ENCODE results near the gene PRDM16.
"Not testable (repeated sequence)": the region's sequence is repeated elsewhere in the genome, so short reads cannot be mapped to it uniquely, and the experiment has no call there.

The PRDM16 gene

GRCh38 chr1:3234956-3235355 lies 166.0 kb downstream of the PRDM16 start:
- DNase-seq = no peak

- no peak for DNase-seq
Measured at GRCh38 chr1:3235496-3235895, 166.5 kb downstream of the PRDM16 start.

- DNase-seq = no peak
Measured at GRCh38 chr1:3236361-3236760, 167.4 kb downstream of the PRDM16 start.

GRCh38 chr1:3236955-3237354 lies 168.0 kb downstream of the PRDM16 start:
- DNase-seq = no peak

GRCh38 chr1:3237570-3237969 lies 168.6 kb downstream of the PRDM16 start:
- DNase-seq = no peak

GRCh38 chr1:3237994-3238702 lies 169.1 kb downstream of the PRDM16 start:
- no peak for DNase-seq

GRCh38 chr1:3238703-3239278 lies 169.8 kb downstream of the PRDM16 start:
- no peak for DNase-seq

GRCh38 chr1:3239991-3240390 lies 171.0 kb downstream of the PRDM16 start:
- DNase-seq = not testable (repeated sequence)

GRCh38 chr1:3240524-3241235 lies 171.7 kb downstream of the PRDM16 start:
- no peak for DNase-seq

GRCh38 chr1:3241236-3241550 lies 172.2 kb downstream of the PRDM16 start:
- no peak for DNase-seq

GRCh38 chr1:3241673-3242407 lies 172.8 kb downstream of the PRDM16 start:
- no peak for DNase-seq

- no peak for DNase-seq
Measured at GRCh38 chr1:3242408-3243260, 173.6 kb downstream of the PRDM16 start.

- DNase-seq = no peak
Measured at GRCh38 chr1:3243304-3243703, 174.3 kb downstream of the PRDM16 start.

- no peak for DNase-seq
Measured at GRCh38 chr1:3244025-3244926, 175.3 kb downstream of the PRDM16 start.

GRCh38 chr1:3244927-3245315 lies 175.9 kb downstream of the PRDM16 start:
- DNase-seq = no peak

- no peak for DNase-seq
Measured at GRCh38 chr1:3245344-3245743, 176.3 kb downstream of the PRDM16 start.

GRCh38 chr1:3245768-3246167 lies 176.8 kb downstream of the PRDM16 start:
- no peak for DNase-seq

- DNase-seq = no peak
Measured at GRCh38 chr1:3246251-3246650, 177.2 kb downstream of the PRDM16 start.

GRCh38 chr1:3247521-3248121 lies 178.6 kb downstream of the PRDM16 start:
- peak; percentile 68 for DNase-seq

- DNase-seq = peak; percentile 57
Measured at GRCh38 chr1:3248155-3249141, 179.4 kb downstream of the PRDM16 start.

Data from eye (tissue), 1 donor.